NB4 (cell line): ENCODE measurements around the gene DIS3L.

Experiments
- CTCF ChIP-seq: IDR thresholded peaks from one replicate; pipeline ENCODE4 v1.5.1; 2012; ENCODE audit warnings: low read depth, low read length
- POLR2A ChIP-seq: IDR thresholded peaks from 2 replicates; pipeline ENCODE4 v1.6.1; 2011; ENCODE audit warnings: mild to moderate bottlenecking; ENCODE audit not compliant: insufficient read length; ENCODE audit errors: extremely low read depth
- TF ChIP-seq, protein P1 (sequence below): IDR thresholded peaks from 2 replicates; pipeline ENCODE4 v1.6.1; 2011; ENCODE audit warnings: low read depth, low read length

DNA sequence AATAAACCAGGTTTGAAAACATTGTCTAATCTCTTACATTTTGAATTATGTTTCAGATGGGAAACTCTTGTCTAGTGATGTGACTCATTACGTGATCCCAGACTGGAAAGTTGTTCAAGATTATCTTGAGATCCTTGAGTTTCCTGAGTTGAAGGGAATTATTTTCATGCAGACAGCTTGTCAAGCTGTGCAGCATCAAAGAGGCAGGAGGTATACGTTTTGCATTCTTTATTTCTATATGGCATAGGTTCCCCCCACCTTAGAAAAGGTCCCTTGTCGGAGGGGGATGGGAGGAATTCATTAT is 1.5 kb downstream of the DIS3L start:
- no peak for TF ChIP-seq CTCF
- TF ChIP-seq, protein P1, sequence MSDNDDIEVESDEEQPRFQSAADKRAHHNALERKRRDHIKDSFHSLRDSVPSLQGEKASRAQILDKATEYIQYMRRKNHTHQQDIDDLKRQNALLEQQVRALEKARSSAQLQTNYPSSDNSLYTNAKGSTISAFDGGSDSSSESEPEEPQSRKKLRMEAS: no peak
- TF ChIP-seq POLR2A: no peak
